K562 treated with DMSO at 1 percent for 48 hours (cell line): ENCODE measurements around the gene DEFB121. TPM values are rescaled to one million over a fixed set of nuclear protein-coding genes. Genes with fewer than 3 reads are reported as not detected.

ENCODE experiments used
- total RNA-seq: library from RNA; unstranded; fragments of 300-600 nt; gene quantifications from 2 replicates; pipeline ENCODE4 v1.2.3, GENCODE V29; 2022; ENCODE audit warnings: low replicate concordance; ENCODE audit errors: extremely low read depth

DEFB121 gene
- not detected in 2 replicates for total RNA-seq

GRCh38 chr20:31406115-31406514 lies at the start of gene DEFB121:
Gene DEFB121, minus strand, starts transcription at chr20:31406215. Its CDS starts 63 bp downstream, at chr20:31406152.

GRCh38 chr20:31440012-31440659 lies 34.1 kb upstream of the DEFB121 start, which contains the start of gene DEFB123:
Gene DEFB123, plus strand, starts transcription at chr20:31440632. Its CDS starts 67 bp downstream, at chr20:31440699.

GRCh38 chr20:31390490-31390889 lies 15.5 kb downstream of the DEFB121 start, which contains the start of gene DEFB119:
Gene DEFB119, minus strand, starts transcription at chr20:31390590. Its CDS starts 107 bp downstream, at chr20:31390483.

GRCh38 chr20:31368301-31368700 lies 37.7 kb downstream of the DEFB121 start, which contains the start of gene DEFB118:
Gene DEFB118, plus strand, starts transcription at chr20:31368601. Its CDS starts 50 bp downstream, at chr20:31368651.

Other genes with a start within 250 kb of the DEFB121 start
- gene DEFB115, start 148.6 kb downstream of the DEFB121 start, total RNA-seq: not detected in 2 replicates
- gene DEFB116, start 97.6 kb downstream of the DEFB121 start, total RNA-seq: not detected in 2 replicates
- not detected in 2 replicates for gene DEFB118, start 37.6 kb downstream of the DEFB121 start, total RNA-seq
- gene DEFB119, start 15.6 kb downstream of the DEFB121 start, total RNA-seq: not detected in 2 replicates
- gene DEFB123, start 34.4 kb upstream of the DEFB121 start, total RNA-seq: not detected in 2 replicates
- not detected in 2 replicates for gene DEFB124, start 68.9 kb upstream of the DEFB121 start, total RNA-seq
- gene REM1, start 69.1 kb upstream of the DEFB121 start, total RNA-seq: not detected in 2 replicates
- gene HM13, start 108.2 kb upstream of the DEFB121 start, total RNA-seq: not detected in 2 replicates
- gene ID1, start 199.1 kb upstream of the DEFB121 start, total RNA-seq: not detected in 2 replicates
- not detected in 2 replicates for gene COX4I2, start 231.7 kb upstream of the DEFB121 start, total RNA-seq